Upper lobe of right lung (tissue), 1 donor: ENCODE measurements around the gene SPOCD1. TPM values are rescaled to one million over a fixed set of nuclear protein-coding genes. Genes with fewer than 3 reads are reported as not detected.

ENCODE experiments used
- ATAC-seq: fragments of 200-7000 bp; cut with Tn5 transposase; one replicate; pipeline ENCODE4 v1.9.1; 2020; ENCODE audit warnings: mild to moderate bottlenecking, moderate library complexity
- DNase-seq: peaks from one replicate; pipeline ENCODE4 v3.0.0-alpha.2; 2020
- H3K27ac ChIP-seq: fragments of 200-600 bp; one replicate; pipeline ENCODE4 v1.8.0; 2022
- H3K27me3 ChIP-seq: fragments of 200-600 bp; one replicate; pipeline ENCODE4 v1.8.0; 2022; ENCODE audit warnings: mild to moderate bottlenecking
- H3K36me3 ChIP-seq: fragments of 200-600 bp; one replicate; pipeline ENCODE4 v1.8.0; 2022
- H3K4me1 ChIP-seq: fragments of 200-600 bp; one replicate; pipeline ENCODE4 v1.8.0; 2022
- H3K4me3 ChIP-seq: fragments of 200-600 bp; one replicate; pipeline ENCODE4 v1.8.0; 2022; ENCODE audit warnings: mild to moderate bottlenecking
- H3K9me3 ChIP-seq: fragments of 200-600 bp; one replicate; pipeline ENCODE4 v1.8.0; 2022
- intact Hi-C: fragments of 100-400 bp; cut with DNase I; formaldehyde crosslinking; loops from one replicate; pipeline ENCODE4 v1.11.0; 2022
- total RNA-seq: library from RNA; stranded (reverse); fragmentation: NEBNext Ultra II Directional; extraction: Animal tissue kit (Norgen Biotek cat#: 25700); gene quantifications from one replicate; pipeline ENCODE4 v1.2.1, GENCODE V29; 2021
- TF ChIP-seq, protein P1 (sequence below): fragments of 200-600 bp; IDR thresholded peaks from one replicate; pipeline ENCODE4 v1.8.0; 2022; ENCODE audit warnings: antibody characterized with exemption
- donor health status: DM: no; HTN: yes; CAD: no; lungs with severe emphysema.

SPOCD1 gene
- total RNA-seq, 1 donor from 2014 or later, result 31.4 TPM

DNA sequence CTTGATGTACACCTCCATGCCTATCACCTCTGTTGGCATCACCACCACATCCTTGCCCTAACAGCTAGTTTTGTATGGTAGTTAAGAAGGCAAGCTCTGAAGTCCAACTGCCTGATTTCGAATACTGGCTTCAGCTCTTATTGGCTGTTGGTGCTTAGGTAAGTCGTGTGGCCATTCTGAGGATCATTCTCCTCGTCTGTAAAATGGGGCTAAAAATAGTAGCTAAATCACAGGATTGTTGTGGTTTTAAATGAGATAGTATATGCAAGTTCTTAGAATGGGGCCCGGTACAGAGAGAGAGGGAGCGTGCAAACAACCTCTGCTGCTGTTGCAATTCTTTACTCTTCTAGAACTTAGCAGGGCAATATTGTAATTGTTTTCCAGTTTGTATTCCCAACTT is 20.8 kb upstream of the SPOCD1 start:
- H3K9me3 ChIP-seq, result no peaks in the 10 kb centered on the region
- no peak for DNase-seq
- H3K27ac ChIP-seq, result no peak overlapping the region
- no peaks in the 10 kb centered on the region for H3K4me1 ChIP-seq
- intact Hi-C loops, result no loop called here
- H3K4me3 ChIP-seq, result no peak overlapping the region
- no peaks in the 10 kb centered on the region for H3K27me3 ChIP-seq
- TF ChIP-seq, protein P1, sequence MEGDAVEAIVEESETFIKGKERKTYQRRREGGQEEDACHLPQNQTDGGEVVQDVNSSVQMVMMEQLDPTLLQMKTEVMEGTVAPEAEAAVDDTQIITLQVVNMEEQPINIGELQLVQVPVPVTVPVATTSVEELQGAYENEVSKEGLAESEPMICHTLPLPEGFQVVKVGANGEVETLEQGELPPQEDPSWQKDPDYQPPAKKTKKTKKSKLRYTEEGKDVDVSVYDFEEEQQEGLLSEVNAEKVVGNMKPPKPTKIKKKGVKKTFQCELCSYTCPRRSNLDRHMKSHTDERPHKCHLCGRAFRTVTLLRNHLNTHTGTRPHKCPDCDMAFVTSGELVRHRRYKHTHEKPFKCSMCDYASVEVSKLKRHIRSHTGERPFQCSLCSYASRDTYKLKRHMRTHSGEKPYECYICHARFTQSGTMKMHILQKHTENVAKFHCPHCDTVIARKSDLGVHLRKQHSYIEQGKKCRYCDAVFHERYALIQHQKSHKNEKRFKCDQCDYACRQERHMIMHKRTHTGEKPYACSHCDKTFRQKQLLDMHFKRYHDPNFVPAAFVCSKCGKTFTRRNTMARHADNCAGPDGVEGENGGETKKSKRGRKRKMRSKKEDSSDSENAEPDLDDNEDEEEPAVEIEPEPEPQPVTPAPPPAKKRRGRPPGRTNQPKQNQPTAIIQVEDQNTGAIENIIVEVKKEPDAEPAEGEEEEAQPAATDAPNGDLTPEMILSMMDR, result no peak
- no peaks in the 10 kb centered on the region for H3K36me3 ChIP-seq
- no peak for ATAC-seq

DNA sequence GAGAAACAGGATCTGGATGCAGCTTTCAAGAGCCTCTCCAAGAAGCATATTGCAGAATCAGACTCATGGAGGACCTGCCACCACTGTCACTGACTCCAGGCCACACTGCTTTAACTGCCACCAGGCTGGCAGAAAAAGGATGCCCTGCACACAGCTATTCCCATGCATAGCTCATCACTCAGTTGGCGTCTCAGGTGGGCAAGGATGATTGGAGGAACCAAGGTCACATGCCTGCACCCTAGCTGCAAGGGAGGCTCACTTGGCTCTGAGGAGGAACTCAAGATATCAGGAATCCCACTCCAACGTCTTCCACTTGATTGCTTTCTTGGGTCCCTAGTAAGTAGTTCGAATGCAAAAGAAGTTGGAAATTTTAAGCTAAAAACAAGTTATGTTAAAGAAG is 19.6 kb upstream of the SPOCD1 start:
- Histone ChIP-seq H3K4me3 (no peak overlapping the region), H3K4me1 (no peaks in the 10 kb centered on the region), H3K36me3 (no peaks in the 10 kb centered on the region), H3K27me3 (no peaks in the 10 kb centered on the region), H3K9me3 (no peaks in the 10 kb centered on the region), H3K27ac (no peak overlapping the region)
- TF ChIP-seq, protein P1, result no peak
- DNase-seq, result no peak
- intact Hi-C loops, result no loop called here
- ATAC-seq, result no peak

DNA sequence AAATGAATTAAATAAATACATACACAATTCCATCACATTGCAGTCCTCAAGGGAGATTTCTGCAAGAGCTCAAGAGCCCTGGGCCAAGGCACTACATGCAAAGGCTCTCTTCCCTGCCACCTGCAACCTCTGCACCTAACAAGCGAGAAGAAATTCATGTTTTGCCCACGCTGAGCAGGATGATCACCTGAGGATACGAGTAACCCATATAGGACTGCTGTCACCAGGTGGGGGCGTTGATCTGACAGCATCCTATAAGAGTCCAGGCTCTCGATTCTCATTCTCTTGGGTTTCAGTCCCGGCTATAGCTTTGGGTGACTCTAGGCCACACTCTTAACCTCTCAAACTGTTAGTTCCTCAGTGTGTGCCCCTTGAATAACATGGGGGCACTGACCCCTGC is 18.7 kb upstream of the SPOCD1 start:
- H3K27me3 ChIP-seq, result no peaks in the 10 kb centered on the region
- TF ChIP-seq, protein P1, result no peak
- no peak overlapping the region for H3K4me3 ChIP-seq
- H3K4me1 ChIP-seq, result no peaks in the 10 kb centered on the region
- DNase-seq (no peak), ATAC-seq (no peak)
- no peak overlapping the region for H3K27ac ChIP-seq
- intact Hi-C loops, result no loop called here
- no peaks in the 10 kb centered on the region for H3K9me3 ChIP-seq
- no peaks in the 10 kb centered on the region for H3K36me3 ChIP-seq

DNA sequence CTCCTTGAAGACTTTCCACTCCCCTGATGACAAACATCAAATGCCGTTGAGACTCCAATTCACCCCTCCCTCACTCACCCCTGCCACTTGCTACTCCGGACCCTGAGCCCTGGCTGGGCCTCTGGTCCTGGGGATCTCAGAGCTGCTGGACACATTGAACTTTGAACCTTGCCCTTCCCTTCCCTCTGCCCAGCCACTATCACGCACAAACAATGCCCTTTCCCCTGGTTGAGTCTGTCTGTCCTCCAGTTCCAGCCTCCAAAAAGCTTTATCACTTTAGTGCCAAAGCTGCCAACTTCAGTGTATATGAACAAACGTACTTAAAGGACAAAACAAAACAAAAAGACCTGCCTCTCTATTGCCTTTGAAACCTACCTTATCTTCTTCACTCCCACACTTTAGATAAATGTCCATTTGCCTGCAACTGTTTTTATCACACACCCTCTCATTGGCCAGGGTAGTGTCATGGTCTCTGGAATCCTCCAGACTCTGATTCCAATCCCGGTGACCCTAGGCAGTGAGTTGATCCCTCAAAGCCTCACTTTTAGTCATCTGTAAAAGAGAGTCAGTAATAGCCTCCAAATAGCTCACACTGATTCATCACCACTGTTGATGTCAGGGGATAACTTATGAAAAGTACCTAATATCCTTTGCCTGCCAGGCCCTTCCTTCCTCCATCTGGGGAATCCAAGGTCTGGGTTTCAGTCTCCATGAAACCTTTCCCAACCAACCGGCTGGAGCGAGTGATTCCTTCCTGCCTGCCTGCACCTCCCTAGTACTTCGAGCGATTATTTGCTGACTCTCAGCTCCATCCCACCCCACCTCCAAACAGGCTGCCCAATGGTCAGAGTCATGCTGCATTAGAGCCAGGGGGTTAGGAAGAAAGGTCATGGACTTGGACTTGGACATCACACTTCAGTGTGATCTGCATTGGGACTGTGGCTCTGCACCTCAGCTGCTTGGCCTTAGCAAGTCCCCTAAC is 15.9 kb upstream of the SPOCD1 start:
- Histone ChIP-seq H3K4me3 (no peak overlapping the region), H3K36me3 (no peaks in the 10 kb centered on the region), H3K27me3 (no peaks in the 10 kb centered on the region), H3K4me1 (peaks cover 3% of the 10 kb centered on the region), H3K27ac (no peak overlapping the region), H3K9me3 (no peaks in the 10 kb centered on the region)
- TF ChIP-seq, protein P1, result no peak
- DNase-seq (no peak), ATAC-seq (no peak)
- intact Hi-C loops, result no loop called here

DNA sequence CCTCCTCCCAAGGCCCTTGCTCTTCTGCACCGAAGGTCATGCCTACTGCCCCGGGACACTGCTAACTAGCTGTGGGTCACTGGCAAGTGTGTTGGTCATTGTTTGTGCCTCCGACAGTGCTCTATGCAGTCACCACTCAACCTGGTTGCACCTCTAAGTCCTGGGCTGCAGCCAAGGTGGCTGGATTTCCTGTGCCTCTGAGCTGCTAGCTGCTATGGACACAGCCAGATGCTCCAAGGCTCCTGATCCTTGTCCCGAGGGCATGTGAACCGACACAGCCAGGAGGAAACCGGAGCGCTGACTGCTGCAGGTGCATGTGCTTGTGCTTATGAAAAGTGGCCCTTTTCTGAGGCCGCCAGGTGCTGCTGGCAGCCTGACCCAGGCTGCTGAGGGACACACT is 14.7 kb upstream of the SPOCD1 start:
- DNase-seq (no peak), ATAC-seq (no peak)
- H3K4me1 ChIP-seq, result peaks cover 5% of the 10 kb centered on the region
- no peak overlapping the region for H3K27ac ChIP-seq
- no peaks in the 10 kb centered on the region for H3K36me3 ChIP-seq
- no peaks in the 10 kb centered on the region for H3K9me3 ChIP-seq
- H3K4me3 ChIP-seq, result no peak overlapping the region
- TF ChIP-seq, protein P1, result no peak
- no peaks in the 10 kb centered on the region for H3K27me3 ChIP-seq
- intact Hi-C loops, result no loop called here
